K562 (cell line): ENCODE results near the gene ADGRG4. TPM values are rescaled to one million over a fixed set of nuclear protein-coding genes. Genes with fewer than 3 reads are reported as not detected.

Source experiments
- ATAC-seq: fragments of 200-7000 bp; cut with Tn5 transposase; 3 replicates; pipeline ENCODE4 v1.9.1; 2020; ENCODE audit warnings: moderate library complexity
- BruUV-seq: library from RNA; stranded (reverse); fragments of 400-500 nt; replicated peaks from 2 replicates; lab custom pipeline; 2021; lab: Mats Ljungman, UMichigan
- CTCF ChIA-PET: fragments of 300-600 bp; formaldehyde crosslinking; extraction: SDS; loops from one replicate; lab custom pipeline; 2021; ENCODE audit warnings: low intra/inter-chr PET ratio; lab: Yijun Ruan, JAX
- POLR2A ChIA-PET: fragments of 300-600, 350-650 bp; sonication (Branson Sonifier 250); formaldehyde crosslinking; extraction: SDS; loops from one replicate; lab custom pipeline; 2021; ENCODE audit warnings: antibody characterized with exemption, inconsistent platforms; lab: Yijun Ruan, JAX
- DNase-seq, 4 experiments: peaks; one replicate each; pipeline versions ENCODE4 v3.0.0 to v3.0.0-alpha.2; 2011 to 2018; ENCODE audit warnings: low spot score in 3 of 4, mixed read lengths in 3 of 4; ENCODE audit errors: extremely low read depth in 1 of 4
- FAIRE-seq: peaks from 2 replicates; lab custom pipeline; 2011; peaks lifted over from hg19 to GRCh38; lab: Jason Lieb, UNC
- H2AFZ ChIP-seq: 2 replicates; pipeline ENCODE4 v1.6.0; 2011; ENCODE audit warnings: low read depth, low read length, control low read depth, inconsistent platforms
- H3K27ac ChIP-seq: fragments of 200-600 bp; 3 replicates; pipeline ENCODE4 v1.8.0; 2011; ENCODE audit warnings: low read depth, mild to moderate bottlenecking, control low read depth, inconsistent platforms, low read length, moderate library complexity, mixed read lengths; ENCODE audit errors: extremely low read depth
- H3K27me3 ChIP-seq, 2 experiments: fragments of 300-600 bp in 1 of 2; 2 replicates in 1 of 2; 3 replicates in 1 of 2; pipeline versions ENCODE4 v1.6.0 to v1.8.0; 2011; ENCODE audit warnings: inconsistent platforms in 2 of 2, low read length in 2 of 2, mild to moderate bottlenecking in 1 of 2, mixed read lengths in 1 of 2, moderate library complexity in 1 of 2; ENCODE audit not compliant: control insufficient read depth in 2 of 2, insufficient read depth in 2 of 2
- H3K36me3 ChIP-seq: fragments of 300-600 bp; 3 replicates; pipeline ENCODE4 v1.8.0; 2011; ENCODE audit warnings: mild to moderate bottlenecking, low read length, inconsistent platforms; ENCODE audit not compliant: control insufficient read depth, insufficient read depth
- H3K4me1 ChIP-seq, 2 experiments: fragments of 200-600 bp in 1 of 2; replicated peaks in 1 of 2; 2 replicates in 1 of 2; 3 replicates in 1 of 2; pipeline versions ENCODE4 v1.5.1 to v1.8.0; 2011; ENCODE audit warnings: inconsistent platforms in 2 of 2, low read length in 2 of 2, mild to moderate bottlenecking in 1 of 2, mixed read lengths in 1 of 2, moderate library complexity in 1 of 2; ENCODE audit not compliant: control insufficient read depth in 2 of 2, insufficient read depth in 2 of 2
- H3K4me2 ChIP-seq: 2 replicates; pipeline ENCODE4 v1.6.1; 2011; ENCODE audit warnings: low read length, control low read depth, inconsistent platforms, mixed read lengths; ENCODE audit not compliant: insufficient read depth
- H3K4me3 ChIP-seq: fragments of 200-600 bp; sonication (generic), shearing (Covaris generic); 2 replicates; pipeline ENCODE4 v1.5.1; 2016; ENCODE audit warnings: control low read depth, inconsistent platforms
- H3K79me2 ChIP-seq: fragments of 200-600 bp; 3 replicates; pipeline ENCODE4 v1.8.0; 2011; ENCODE audit warnings: low read length, inconsistent platforms; ENCODE audit not compliant: control insufficient read depth, insufficient read depth
- H3K9ac ChIP-seq, 2 experiments: 2 replicates each; pipeline versions ENCODE4 v1.6.0 to v1.6.1; 2011; ENCODE audit warnings: low read depth in 2 of 2, low read length in 2 of 2, control low read depth in 1 of 2, inconsistent platforms in 1 of 2, mild to moderate bottlenecking in 1 of 2, mixed read lengths in 1 of 2; ENCODE audit not compliant: insufficient read depth in 1 of 2
- H3K9me1 ChIP-seq: one replicate; pipeline ENCODE4 v1.6.0; 2011; ENCODE audit warnings: inconsistent platforms, mild to moderate bottlenecking, low read length, moderate library complexity; ENCODE audit not compliant: control insufficient read depth, insufficient read depth
- H3K9me3 ChIP-seq: replicated peaks from 2 replicates; pipeline ENCODE4 v1.5.1; 2011; ENCODE audit warnings: low read depth, low read length, inconsistent platforms; ENCODE audit not compliant: control insufficient read depth, insufficient read depth
- H4K20me1 ChIP-seq: replicated peaks from 2 replicates; pipeline ENCODE4 v1.6.1; 2011; ENCODE audit warnings: low read length, inconsistent platforms, mixed read lengths; ENCODE audit not compliant: control insufficient read depth, insufficient read depth
- JUN ChIP-seq, 2 experiments: sonication (generic) in 1 of 2; formaldehyde crosslinking in 1 of 2; IDR thresholded peaks; 2 replicates each; pipeline versions ENCODE4 v1.6.1 to v1.8.0; 2012 to 2022; ENCODE audit warnings: borderline replicate concordance in 2 of 2, mild to moderate bottlenecking in 2 of 2, improper control_type of control experiment in 1 of 2, low read depth in 1 of 2, low read length in 1 of 2, missing genetic modification reagents in 1 of 2
- JUND ChIP-seq, 2 experiments: IDR thresholded peaks; 2 replicates in 1 of 2; 3 replicates in 1 of 2; pipeline ENCODE4 v1.6.1; 2011; ENCODE audit warnings: borderline replicate concordance in 2 of 2, low read depth in 2 of 2, low read length in 2 of 2, improper control_type of control experiment in 1 of 2, missing biosample characterization in 1 of 2, missing genetic modification characterization in 1 of 2, missing genetic modification reagents in 1 of 2
- NELFE ChIP-seq: IDR thresholded peaks from 2 replicates; pipeline ENCODE4 v1.6.1; 2011; ENCODE audit warnings: mild to moderate bottlenecking; ENCODE audit not compliant: insufficient read depth, insufficient read length
- WGBS: fragments of 100-300 bp; shearing (Covaris generic); methylation state at CpG from one replicate; pipeline ENCODE4 v1.1.6; 2016; ENCODE audit warnings: low coverage, mixed read lengths; ENCODE audit not compliant: insufficient coverage; ENCODE audit errors: missing lambda C conversion rate; 5-methylcytosine and 5-hydroxymethylcytosine counted together
- in situ Hi-C: fragments of 300-500 bp; cut with MboI; formaldehyde crosslinking; loops from 4 replicates; pipeline ENCODE4 v1.15.0; 2018; ENCODE audit warnings: inconsistent platforms, mixed read lengths
- intact Hi-C: fragments of 100-400 bp; cut with micrococcal nuclease; formaldehyde crosslinking; loops from 2 replicates; pipeline ENCODE4 v1.14.2; 2022
- polyA plus RNA-seq, 8 experiments: library from polyadenylated mRNA; depleted of rRNA in 4 of 8; stranded (reverse) in 5 of 8; unstranded in 3 of 8; fragments of >200 nt; fragmentation: Nextera tagmentation in 2 of 8; fragmentation: Illumina TruSeq in 1 of 8; extraction: Ambion mirVana in 2 of 8; extraction: Trizol in 1 of 8; gene quantifications; 2 replicates each; pipeline versions ENCODE4 v1.2.1 to v1.2.3, GENCODE V29; 2011 to 2014; ENCODE audit warnings: inconsistent platforms in 1 of 8, missing spikeins in 1 of 8
- total RNA-seq, 7 experiments: library from RNA; depleted of rRNA in 6 of 7; stranded (reverse); fragments of >200 nt in 6 of 7; fragmentation: Illumina TruSeq in 2 of 7; extraction: Trizol in 2 of 7; gene quantifications; 2 replicates each; pipeline versions ENCODE4 v1.2.1 to v1.2.3, GENCODE V29; 2011 to 2021; ENCODE audit warnings: low replicate concordance in 1 of 7
- TF ChIP-seq, protein P1 (sequence below), 3 experiments: IDR thresholded peaks in 2 of 3; conservative IDR thresholded peaks in 1 of 3; 2 replicates each; pipeline ENCODE4 v1.5.1; 2011 to 2012; ENCODE audit warnings: low read length in 3 of 3, mild to moderate bottlenecking in 3 of 3, control low read depth in 2 of 3, improper control_type of control experiment in 1 of 3, inconsistent platforms in 1 of 3, low read depth in 1 of 3, mixed read lengths in 1 of 3, moderate library complexity in 1 of 3; ENCODE audit not compliant: insufficient read depth in 2 of 3

Gene ADGRG4
- total and polyA plus RNA-seq, 9 of the 15 experiments (the other 6 are each of a cell fraction or from before 2014, with no cell fraction given), result not detected

DNA sequence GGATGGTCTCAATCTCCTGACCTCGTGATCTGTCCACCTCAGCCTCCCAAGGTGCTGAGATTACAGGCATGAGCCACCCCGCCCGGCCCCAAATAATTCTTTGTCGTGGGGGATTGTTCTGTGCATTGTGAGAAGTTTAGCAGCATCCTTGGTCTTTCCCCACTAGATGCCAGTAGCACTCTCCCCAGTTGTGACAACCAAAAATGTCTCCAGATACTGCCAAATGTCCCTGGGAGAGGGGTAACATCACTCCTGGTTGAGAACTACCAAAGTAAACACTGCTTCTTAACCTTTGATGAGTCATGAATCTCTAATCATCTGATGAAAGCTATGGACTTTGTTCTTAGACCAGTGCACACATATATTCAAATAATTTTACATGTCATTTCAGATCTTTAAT, 96.2 kb downstream of the ADGRG4 start:
- WGBS, result 0% methylated on average over 4 of the region's 4 CpGs
- no peak overlapping the region for H3K27ac ChIP-seq
- ChIA-PET CTCF (no interaction called here), POLR2A (no interaction called here)
- H3K79me2 ChIP-seq, result no peaks in the 10 kb centered on the region
- no peak overlapping the region for H2AFZ ChIP-seq
- ATAC-seq, result no peak
- no peak for DNase-seq
- intact Hi-C loops, result no loop called here
- H3K9ac ChIP-seq, result no peak overlapping the region
- no peak for FAIRE-seq
- H3K27me3 ChIP-seq, result no peaks in the 10 kb centered on the region
- no peaks in the 10 kb centered on the region for H3K36me3 ChIP-seq
- in situ Hi-C loops, result no loop called here
- BruUV-seq, result no TSS peak
- peak; percentile 6; the same call in 1 of the 2 replicates for TF ChIP-seq JUND (IDR thresholded peaks at IDR 0.05; ENCODE audit: borderline replicate concordance, low read depth, low read length)
- no peak for TF ChIP-seq JUND (tag; IDR thresholded peaks at IDR 0.05; ENCODE audit: borderline replicate concordance, low read depth, low read length)
- TF ChIP-seq, protein P1, sequence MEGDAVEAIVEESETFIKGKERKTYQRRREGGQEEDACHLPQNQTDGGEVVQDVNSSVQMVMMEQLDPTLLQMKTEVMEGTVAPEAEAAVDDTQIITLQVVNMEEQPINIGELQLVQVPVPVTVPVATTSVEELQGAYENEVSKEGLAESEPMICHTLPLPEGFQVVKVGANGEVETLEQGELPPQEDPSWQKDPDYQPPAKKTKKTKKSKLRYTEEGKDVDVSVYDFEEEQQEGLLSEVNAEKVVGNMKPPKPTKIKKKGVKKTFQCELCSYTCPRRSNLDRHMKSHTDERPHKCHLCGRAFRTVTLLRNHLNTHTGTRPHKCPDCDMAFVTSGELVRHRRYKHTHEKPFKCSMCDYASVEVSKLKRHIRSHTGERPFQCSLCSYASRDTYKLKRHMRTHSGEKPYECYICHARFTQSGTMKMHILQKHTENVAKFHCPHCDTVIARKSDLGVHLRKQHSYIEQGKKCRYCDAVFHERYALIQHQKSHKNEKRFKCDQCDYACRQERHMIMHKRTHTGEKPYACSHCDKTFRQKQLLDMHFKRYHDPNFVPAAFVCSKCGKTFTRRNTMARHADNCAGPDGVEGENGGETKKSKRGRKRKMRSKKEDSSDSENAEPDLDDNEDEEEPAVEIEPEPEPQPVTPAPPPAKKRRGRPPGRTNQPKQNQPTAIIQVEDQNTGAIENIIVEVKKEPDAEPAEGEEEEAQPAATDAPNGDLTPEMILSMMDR (IDR thresholded peaks at IDR 0.05 in 2 of 3, conservative IDR thresholded peaks at IDR 0.05 in 1 of 3; ENCODE audit: insufficient read depth in 2 of 3, low read depth in 1 of 3, low read length in 3 of 3), result peak in 1 of 3 experiments; percentile 15; a peak in 1 of 6 replicates
- no peak for TF ChIP-seq JUN (IDR thresholded peaks at IDR 0.05; ENCODE audit: borderline replicate concordance, low read depth, low read length)
- TF ChIP-seq JUN (CRISPR knock-in tag; IDR thresholded peaks at IDR 0.05; ENCODE audit: borderline replicate concordance), result no peak
- no peak for TF ChIP-seq NELFE
- no peaks in the 10 kb centered on the region for H3K4me1 ChIP-seq
- H3K9me3 ChIP-seq, result no peaks in the 10 kb centered on the region
- H4K20me1 ChIP-seq, result no peaks in the 10 kb centered on the region
- H3K9me1 ChIP-seq, result no peaks in the 10 kb centered on the region
- H3K4me3 ChIP-seq, result no peak overlapping the region
- no peak overlapping the region for H3K4me2 ChIP-seq
